ENCODE measurements around the gene IGLL1.

Gene IGLL1

DNA sequence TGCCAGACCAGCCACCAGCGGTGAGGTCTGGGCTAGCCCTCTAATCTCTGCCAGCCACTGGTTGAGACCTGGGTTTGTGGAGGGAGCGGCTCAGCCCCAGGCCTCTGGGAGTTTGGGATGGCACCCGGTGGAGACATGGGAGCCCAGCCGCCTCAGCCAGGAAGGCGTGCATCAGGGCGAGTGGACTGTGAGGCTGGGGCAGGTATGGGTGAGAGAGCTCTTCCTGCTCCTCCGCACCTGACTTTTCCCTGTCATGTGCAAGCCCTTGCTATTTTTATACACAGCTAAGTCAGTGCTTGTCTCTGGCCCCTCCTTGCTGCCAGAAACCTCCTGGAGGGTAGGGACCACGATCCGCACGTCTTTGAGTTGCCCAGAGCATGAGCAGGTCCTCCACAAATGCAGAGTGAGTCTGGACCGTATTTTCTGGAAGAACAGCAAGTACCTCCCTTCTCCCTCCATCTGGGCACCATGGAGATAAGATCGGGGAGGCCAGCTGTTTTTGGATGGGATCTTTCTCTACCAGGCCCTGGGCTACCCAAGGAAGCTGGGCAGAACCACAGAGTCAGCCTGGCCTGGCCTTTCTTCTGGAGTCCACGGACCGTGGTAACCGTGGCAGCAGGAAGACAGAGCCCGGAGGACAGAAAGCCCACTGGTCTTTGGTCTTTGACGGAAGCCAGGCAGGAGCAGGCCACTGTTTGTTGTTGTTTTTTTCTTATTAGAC is 53.3 kb downstream of the IGLL1 start:
- DNase-seq: no peak

GRCh38 chr22:23525510-23525909 is 54.6 kb downstream of the IGLL1 start:
- DNase-seq: no peak

DNA sequence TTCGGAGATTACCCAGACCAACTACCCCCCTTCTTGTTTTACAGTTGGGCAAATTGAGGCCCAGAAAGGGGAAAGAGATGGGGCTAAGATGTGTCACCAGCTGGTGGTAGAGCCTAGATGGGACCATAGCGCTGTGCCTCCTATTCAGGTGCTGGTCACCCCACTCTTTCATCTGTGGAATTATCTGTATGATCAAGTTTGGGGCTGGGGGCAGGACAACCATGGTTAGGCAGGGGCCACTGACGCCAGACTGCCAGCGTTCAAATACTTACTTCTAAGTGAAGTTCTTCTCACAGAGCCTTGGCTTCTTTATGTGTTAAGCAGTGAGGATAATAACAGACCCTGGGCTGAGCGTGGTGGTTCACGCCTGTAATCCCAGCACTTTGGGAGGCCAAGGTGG is 55.9 kb downstream of the IGLL1 start:
- DNase-seq: no peak

DNA sequence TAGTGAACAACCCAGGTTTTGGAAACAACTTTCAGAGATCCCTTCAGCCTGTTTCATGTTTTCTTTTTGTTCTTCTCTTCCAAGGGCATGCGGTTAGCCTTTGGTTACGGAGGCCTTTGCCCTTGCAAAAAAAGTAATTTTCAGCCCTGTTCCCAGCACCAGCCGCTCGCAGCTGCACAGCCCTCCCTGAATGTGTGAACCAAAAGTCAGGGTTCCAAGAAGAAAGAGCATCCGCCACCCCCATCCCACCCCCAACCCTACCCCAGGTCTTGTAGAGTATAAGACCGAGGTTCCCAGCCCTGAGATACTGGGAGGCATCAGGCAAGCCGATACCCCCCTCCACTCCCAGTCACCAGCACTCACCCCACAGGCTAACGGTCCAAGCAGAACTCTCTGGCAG is 56.4 kb downstream of the IGLL1 start:
- no peak for DNase-seq
